Lung (tissue), 12 donors: Measurements from ENCODE around the gene PLSCR1. TPM values are rescaled to one million over a fixed set of nuclear protein-coding genes. Genes with fewer than 3 reads are reported as not detected.

Experiments
- ATAC-seq: fragments of 200-7000 bp; cut with Tn5 transposase; one replicate; pipeline ENCODE4 v1.9.1; 2020; ENCODE audit warnings: moderate number of reproducible peaks; ENCODE audit not compliant: insufficient read depth, low FRiP score
- DNase-seq, 3 donors: peaks; one replicate each; pipeline ENCODE4 v3.0.0-alpha.2; 2013 to 2017
- H3K27ac ChIP-seq, 2 donors: one replicate each; pipeline ENCODE4 v1.5.1; 2013; ENCODE audit warnings: mild to moderate bottlenecking in 2 of 2, moderate library complexity in 2 of 2, control low read depth in 1 of 2, inconsistent platforms in 1 of 2, low read depth in 1 of 2, low read length in 1 of 2
- H3K27me3 ChIP-seq, 3 donors: one replicate each; pipeline ENCODE4 v1.5.1; 2013; ENCODE audit warnings: low read length in 2 of 3; ENCODE audit not compliant: control insufficient read depth in 3 of 3, insufficient read depth in 3 of 3
- H3K36me3 ChIP-seq, 4 donors: one replicate each; pipeline ENCODE4 v1.5.1; 2013; ENCODE audit warnings: low read length in 4 of 4, mild to moderate bottlenecking in 1 of 4, moderate library complexity in 1 of 4; ENCODE audit not compliant: control insufficient read depth in 4 of 4, insufficient read depth in 4 of 4
- H3K4me1 ChIP-seq, 5 donors: one replicate each; pipeline ENCODE4 v1.5.1; 2013; ENCODE audit warnings: low read length in 5 of 5, mild to moderate bottlenecking in 2 of 5, moderate library complexity in 1 of 5; ENCODE audit not compliant: control insufficient read depth in 5 of 5, insufficient read depth in 5 of 5
- H3K4me3 ChIP-seq: one replicate; pipeline ENCODE4 v1.5.1; 2013; ENCODE audit warnings: mild to moderate bottlenecking, control low read depth, moderate library complexity
- H3K9ac ChIP-seq, 2 donors: one replicate each; pipeline ENCODE4 v1.5.1; 2013; ENCODE audit warnings: low read length in 2 of 2, control low read depth in 1 of 2; ENCODE audit not compliant: insufficient read depth in 1 of 2
- H3K9me3 ChIP-seq, 4 donors: one replicate each; pipeline ENCODE4 v1.5.1; 2013; ENCODE audit warnings: low read length in 3 of 4, mild to moderate bottlenecking in 1 of 4, moderate library complexity in 1 of 4; ENCODE audit not compliant: control insufficient read depth in 4 of 4, insufficient read depth in 3 of 4
- WGBS, 2 donors: extraction: QIAGEN DNeasy Blood & Tissue Kit; methylation state at CpG; one replicate each; pipeline ENCODE4 v1.1.7; 2013; 5-methylcytosine and 5-hydroxymethylcytosine counted together
- polyA plus RNA-seq, 2 donors: library from polyadenylated mRNA; stranded (reverse); fragments of 200-250 nt; gene quantifications; one replicate each; pipeline ENCODE4 v1.2.1, GENCODE V29; 2013
- total RNA-seq, 2 donors: library from RNA; depleted of rRNA in 1 of 2; stranded (reverse); fragments of >200 nt in 1 of 2; gene quantifications; one replicate each; pipeline ENCODE4 v1.2.1, GENCODE V29; 2014 to 2021
- TF ChIP-seq, protein P1 (sequence below): IDR thresholded peaks from 2 replicates; pipeline ENCODE4 v1.5.1; 2012; ENCODE audit warnings: mild to moderate bottlenecking; ENCODE audit errors: control extremely low read depth, extremely low read depth
- donor health status: control.
- donor health status: control.
- donor health status: Bipolar disorder and iron deficiency.
- donor health status: healthy.
- donor health status: DM: yes; HTN: yes; CAD: no.

PLSCR1 gene
- total and polyA plus RNA-seq, 4 donors, result 38.6 to 211 (median 108) TPM

DNA sequence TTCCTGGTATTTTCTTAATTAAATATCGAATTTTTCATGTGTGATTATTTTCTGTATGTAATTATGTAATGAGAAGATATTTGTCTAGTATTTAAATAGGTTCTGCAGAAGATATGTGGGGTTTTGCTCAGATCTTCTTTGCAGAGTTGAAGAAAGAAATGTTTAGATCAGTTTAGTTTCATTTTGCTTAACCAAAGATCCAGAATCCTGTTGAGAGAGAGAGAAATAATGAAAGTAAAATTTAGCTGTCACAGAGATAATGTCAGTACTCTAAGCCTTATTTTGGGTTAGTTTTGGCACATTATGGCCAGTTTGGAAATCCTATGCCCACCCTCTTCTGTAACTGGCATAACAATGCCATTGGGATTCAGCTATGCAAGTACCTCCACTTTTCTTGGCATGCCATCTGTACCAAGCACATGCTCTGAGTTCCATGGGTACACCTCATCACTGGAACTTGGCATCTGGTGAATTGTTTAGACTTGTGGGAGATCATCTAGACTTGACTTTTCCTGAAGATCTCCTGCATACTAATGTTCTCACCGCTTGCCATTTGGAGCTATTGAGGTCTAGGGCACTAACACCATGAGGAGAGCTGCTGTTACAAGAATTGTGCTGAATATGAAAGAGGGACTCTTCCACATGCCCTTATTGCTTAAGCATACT is 30.9 kb downstream of the PLSCR1 start:
- TF ChIP-seq, protein P1, sequence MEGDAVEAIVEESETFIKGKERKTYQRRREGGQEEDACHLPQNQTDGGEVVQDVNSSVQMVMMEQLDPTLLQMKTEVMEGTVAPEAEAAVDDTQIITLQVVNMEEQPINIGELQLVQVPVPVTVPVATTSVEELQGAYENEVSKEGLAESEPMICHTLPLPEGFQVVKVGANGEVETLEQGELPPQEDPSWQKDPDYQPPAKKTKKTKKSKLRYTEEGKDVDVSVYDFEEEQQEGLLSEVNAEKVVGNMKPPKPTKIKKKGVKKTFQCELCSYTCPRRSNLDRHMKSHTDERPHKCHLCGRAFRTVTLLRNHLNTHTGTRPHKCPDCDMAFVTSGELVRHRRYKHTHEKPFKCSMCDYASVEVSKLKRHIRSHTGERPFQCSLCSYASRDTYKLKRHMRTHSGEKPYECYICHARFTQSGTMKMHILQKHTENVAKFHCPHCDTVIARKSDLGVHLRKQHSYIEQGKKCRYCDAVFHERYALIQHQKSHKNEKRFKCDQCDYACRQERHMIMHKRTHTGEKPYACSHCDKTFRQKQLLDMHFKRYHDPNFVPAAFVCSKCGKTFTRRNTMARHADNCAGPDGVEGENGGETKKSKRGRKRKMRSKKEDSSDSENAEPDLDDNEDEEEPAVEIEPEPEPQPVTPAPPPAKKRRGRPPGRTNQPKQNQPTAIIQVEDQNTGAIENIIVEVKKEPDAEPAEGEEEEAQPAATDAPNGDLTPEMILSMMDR, result no peak
- peaks cover 0 to 14% (median 7%) of the 10 kb centered on the region in 4 donors for H3K36me3 ChIP-seq
- H3K9ac ChIP-seq, result no peak overlapping the region
- H3K9me3 ChIP-seq, result peaks cover 0 to 1% (median 0%) of the 10 kb centered on the region in 4 donors
- DNase-seq (no peak), ATAC-seq (no peak)
- no peak overlapping the region for H3K4me3 ChIP-seq
- no peaks in the 10 kb centered on the region for H3K27me3 ChIP-seq
- peaks cover 0 to 19% (median 2%) of the 10 kb centered on the region in 5 donors for H3K4me1 ChIP-seq
- H3K27ac ChIP-seq, result no peak overlapping the region
- WGBS, 2 donors, result 87 to 95% methylated on average over 2 of the region's 2 CpGs

DNA sequence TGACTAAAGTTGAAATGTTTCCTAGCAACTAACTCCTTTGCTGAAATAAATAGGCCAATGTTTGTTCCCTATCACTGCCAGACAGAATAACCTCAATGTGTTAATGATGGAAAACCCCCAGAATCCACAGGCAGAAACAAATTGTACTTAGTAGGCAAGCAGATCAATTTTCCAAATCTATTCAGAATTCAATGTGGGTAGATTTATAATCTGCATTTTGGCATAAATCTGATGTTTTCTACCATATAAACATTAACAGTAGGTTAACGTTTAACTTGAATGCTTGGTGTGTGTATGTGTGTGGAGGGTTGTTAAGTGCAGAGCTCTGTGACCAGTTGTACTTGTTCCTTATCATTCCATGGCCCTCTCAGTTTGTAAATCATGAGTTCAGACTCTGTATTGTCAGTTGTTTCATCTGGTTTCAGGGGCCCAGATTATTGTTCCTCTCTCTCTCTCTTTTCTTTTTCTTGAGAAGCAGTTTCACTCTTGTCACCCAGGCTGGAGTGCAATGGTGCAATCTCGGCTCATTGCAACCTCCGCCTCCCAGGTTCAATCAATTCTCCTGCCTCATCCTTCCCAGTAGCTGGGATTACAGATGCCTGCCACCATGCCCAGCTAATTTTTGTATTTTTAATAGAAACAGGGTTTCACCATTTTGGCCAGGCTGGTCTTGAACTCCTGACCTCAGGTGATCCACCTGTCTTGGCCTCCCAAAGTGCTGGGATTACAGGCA is 32.8 kb downstream of the PLSCR1 start:
- peak; percentile 17 for ATAC-seq

DNA sequence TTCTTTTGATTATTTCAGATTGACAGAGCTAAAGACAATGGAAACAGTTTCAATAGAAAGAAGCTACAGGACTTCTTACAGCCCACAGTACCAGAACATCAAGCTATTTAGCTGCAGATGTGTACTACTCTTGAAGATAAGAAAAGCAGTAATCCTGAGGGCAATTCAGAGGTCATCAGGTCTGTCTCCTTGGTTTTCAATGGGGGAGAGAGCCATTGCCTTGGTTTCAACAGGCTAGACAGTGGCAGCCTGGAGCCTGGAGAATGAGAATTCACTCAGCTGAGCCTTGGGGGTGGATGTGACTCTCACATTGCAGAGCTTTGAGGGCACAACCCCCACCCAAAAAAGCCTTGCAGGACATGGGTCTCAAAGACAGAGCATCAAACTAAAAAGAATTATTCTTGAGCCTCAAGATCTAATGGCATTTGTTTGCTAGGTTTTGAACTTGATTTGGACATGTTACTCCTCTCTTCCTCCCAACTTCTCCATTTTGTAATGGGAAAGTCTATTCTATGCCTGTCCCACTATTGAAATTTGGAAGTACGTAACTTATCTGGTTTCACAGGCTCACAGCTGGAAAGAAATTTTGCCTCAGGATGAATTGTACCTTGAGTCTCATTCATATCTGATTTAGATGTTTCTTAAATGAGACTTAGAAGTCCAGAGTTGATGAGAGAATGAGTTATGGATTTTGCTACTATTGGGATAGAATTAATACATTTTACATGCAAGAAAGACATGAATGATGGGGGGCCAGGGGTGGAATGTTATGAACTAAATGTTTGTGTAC is 36.9 kb downstream of the PLSCR1 start:
- no peak for DNase-seq
- H3K36me3 ChIP-seq, result peaks cover 0 to under 1% (median 0%) of the 10 kb centered on the region in 4 donors
- H3K9ac ChIP-seq, result no peak overlapping the region
- WGBS, 2 donors, result 75 to 93% methylated on average over 1 of the region's 1 CpG
- no peaks in the 10 kb centered on the region for H3K27me3 ChIP-seq
- ATAC-seq, result no peak
- H3K9me3 ChIP-seq, result no peaks in the 10 kb centered on the region
- H3K27ac ChIP-seq, result peak overlapping the region in 1 of 2 donors; percentile 49
- TF ChIP-seq, protein P1, result no peak
- peaks cover 0 to 37% (median 3%) of the 10 kb centered on the region in 5 donors for H3K4me1 ChIP-seq
- no peak overlapping the region for H3K4me3 ChIP-seq

More for the DNA sequence above, 32.8 kb downstream of the PLSCR1 start:
- WGBS, 2 donors, result 71 to 83% methylated on average over 3 of the region's 3 CpGs
- DNase-seq, result peak in 2 of 3 donors; percentile 49 to 74
- H3K27me3 ChIP-seq, result no peaks in the 10 kb centered on the region
- peaks cover 0 to 21% (median 2%) of the 10 kb centered on the region in 5 donors for H3K4me1 ChIP-seq
- H3K36me3 ChIP-seq, result peaks cover 0 to 14% (median 7%) of the 10 kb centered on the region in 4 donors
- peaks cover 0 to 1% (median 0%) of the 10 kb centered on the region in 4 donors for H3K9me3 ChIP-seq
- no peak overlapping the region for H3K9ac ChIP-seq
- H3K27ac ChIP-seq, result peak overlapping the region in 1 of 2 donors; percentile 7
- no peak overlapping the region for H3K4me3 ChIP-seq
- TF ChIP-seq, protein P1, result no peak
